Measurements from ENCODE around the gene CARNS1. TPM values are rescaled to one million over a fixed set of nuclear protein-coding genes. Genes with fewer than 3 reads are reported as not detected.

The CARNS1 gene
- total and polyA plus RNA-seq, 10 of the 15 experiments (the other 5 are each of a cell fraction or from before 2014, with no cell fraction given) = 0.02 to 0.14 (median 0.10) TPM; not detected in 3

DNA sequence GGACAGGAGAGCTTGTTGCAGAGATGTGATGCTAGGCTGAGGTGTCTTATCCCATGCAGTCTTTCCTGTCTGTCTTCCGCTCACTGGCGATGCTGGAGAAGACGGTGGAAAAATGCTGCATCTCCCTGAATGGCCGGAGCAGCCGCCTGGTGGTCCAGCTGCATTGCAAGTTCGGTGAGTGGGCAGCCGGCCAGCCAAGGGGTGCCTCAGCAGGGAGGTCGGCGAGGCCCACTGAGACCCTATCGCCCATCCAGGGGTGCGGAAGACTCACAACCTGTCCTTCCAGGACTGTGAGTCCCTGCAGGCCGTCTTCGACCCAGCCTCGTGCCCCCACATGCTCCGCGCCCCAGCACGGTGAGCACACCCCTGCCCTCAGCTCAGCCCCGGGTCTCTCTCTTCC is 22.0 kb upstream of the CARNS1 start (continued):
- TF ChIP-seq EGR1 (IDR thresholded peaks at IDR 0.05; ENCODE audit: borderline replicate concordance in 1 of 2, low read depth in 2 of 2, low read length in 2 of 2) (no peak), MXI1 (IDR thresholded peaks at IDR 0.05; ENCODE audit: low read depth, low read length) (no peak)
- TF ChIP-seq, protein P1, sequence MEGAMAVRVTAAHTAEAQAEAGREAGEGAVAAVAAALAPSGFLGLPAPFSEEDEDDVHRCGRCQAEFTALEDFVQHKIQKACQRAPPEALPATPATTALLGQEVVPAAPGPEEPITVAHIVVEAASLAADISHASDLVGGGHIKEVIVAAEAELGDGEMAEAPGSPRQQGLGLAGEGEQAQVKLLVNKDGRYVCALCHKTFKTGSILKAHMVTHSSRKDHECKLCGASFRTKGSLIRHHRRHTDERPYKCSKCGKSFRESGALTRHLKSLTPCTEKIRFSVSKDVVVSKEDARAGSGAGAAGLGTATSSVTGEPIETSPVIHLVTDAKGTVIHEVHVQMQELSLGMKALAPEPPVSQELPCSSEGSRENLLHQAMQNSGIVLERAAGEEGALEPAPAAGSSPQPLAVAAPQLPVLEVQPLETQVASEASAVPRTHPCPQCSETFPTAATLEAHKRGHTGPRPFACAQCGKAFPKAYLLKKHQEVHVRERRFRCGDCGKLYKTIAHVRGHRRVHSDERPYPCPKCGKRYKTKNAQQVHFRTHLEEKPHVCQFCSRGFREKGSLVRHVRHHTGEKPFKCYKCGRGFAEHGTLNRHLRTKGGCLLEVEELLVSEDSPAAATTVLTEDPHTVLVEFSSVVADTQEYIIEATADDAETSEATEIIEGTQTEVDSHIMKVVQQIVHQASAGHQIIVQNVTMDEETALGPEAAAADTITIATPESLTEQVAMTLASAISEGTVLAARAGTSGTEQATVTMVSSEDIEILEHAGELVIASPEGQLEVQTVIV (IDR thresholded peaks at IDR 0.05; ENCODE audit: borderline replicate concordance, partially characterized antibody) = no peak

GRCh38 chr11:67393990-67394389 is 21.5 kb upstream of the CARNS1 start:
- no peak overlapping the region for H3K4me3 ChIP-seq
- in situ Hi-C loops (cut with MboI) (no loop called here), intact Hi-C loops (cut with micrococcal nuclease; ENCODE audit: unreplicated experiment) (no loop called here)
- H3K27me3 ChIP-seq (replicated peaks in 1 of 2; ENCODE audit: control insufficient read depth in 2 of 2, insufficient read depth in 2 of 2, low read length in 1 of 2) = no peaks in the 10 kb centered on the region
- no TSS peak for BruUV-seq (replicated peaks)
- TF ChIP-seq, protein P2, sequence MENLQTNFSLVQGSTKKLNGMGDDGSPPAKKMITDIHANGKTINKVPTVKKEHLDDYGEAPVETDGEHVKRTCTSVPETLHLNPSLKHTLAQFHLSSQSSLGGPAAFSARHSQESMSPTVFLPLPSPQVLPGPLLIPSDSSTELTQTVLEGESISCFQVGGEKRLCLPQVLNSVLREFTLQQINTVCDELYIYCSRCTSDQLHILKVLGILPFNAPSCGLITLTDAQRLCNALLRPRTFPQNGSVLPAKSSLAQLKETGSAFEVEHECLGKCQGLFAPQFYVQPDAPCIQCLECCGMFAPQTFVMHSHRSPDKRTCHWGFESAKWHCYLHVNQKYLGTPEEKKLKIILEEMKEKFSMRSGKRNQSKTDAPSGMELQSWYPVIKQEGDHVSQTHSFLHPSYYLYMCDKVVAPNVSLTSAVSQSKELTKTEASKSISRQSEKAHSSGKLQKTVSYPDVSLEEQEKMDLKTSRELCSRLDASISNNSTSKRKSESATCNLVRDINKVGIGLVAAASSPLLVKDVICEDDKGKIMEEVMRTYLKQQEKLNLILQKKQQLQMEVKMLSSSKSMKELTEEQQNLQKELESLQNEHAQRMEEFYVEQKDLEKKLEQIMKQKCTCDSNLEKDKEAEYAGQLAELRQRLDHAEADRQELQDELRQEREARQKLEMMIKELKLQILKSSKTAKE (IDR thresholded peaks at IDR 0.05; ENCODE audit: low read depth, poor library complexity, severe bottlenecking) = no peak
- no peak for TF ChIP-seq RCOR1 (conservative IDR thresholded peaks at IDR 0.05; ENCODE audit: low read depth, low read length)
- no peak for TF ChIP-seq BCL11A (IDR thresholded peaks at IDR 0.05; ENCODE audit: low read depth, low read length)
- no peak for TF ChIP-seq NBN (IDR thresholded peaks at IDR 0.05)
- TF ChIP-seq BRCA1 (IDR thresholded peaks at IDR 0.05; ENCODE audit: low read depth, low read length) = no peak
- TF ChIP-seq SIN3A (IDR thresholded peaks at IDR 0.05; ENCODE audit: low read depth, low read length) = no peak
- no peak for TF ChIP-seq RAD51 (IDR thresholded peaks at IDR 0.05)
- H3K9me3 ChIP-seq (replicated peaks; ENCODE audit: control insufficient read depth, insufficient read depth, low read length) = no peaks in the 10 kb centered on the region
- H3K4me1 ChIP-seq (ENCODE audit: control insufficient read depth, insufficient read depth, low read length) = peaks cover 10% of the 10 kb centered on the region
- H4K20me1 ChIP-seq (ENCODE audit: control insufficient read depth, insufficient read depth) = no peaks in the 10 kb centered on the region; the same call in 1 of the 2 replicates
- H3K4me2 ChIP-seq (ENCODE audit: control insufficient read depth, insufficient read depth) = no peak overlapping the region
- 82% methylated on average over 5 of the region's 5 CpGs for WGBS (ENCODE audit: insufficient coverage, insufficient replicate concordance, low lambda C conversion rate, missing lambda C conversion rate)
- DNase-seq (ENCODE audit: low read depth, low spot score) = no peak
- no peak for ATAC-seq
- no peak overlapping the region for H2AFZ ChIP-seq (ENCODE audit: control insufficient read depth, low read depth, low read length)
- ChIA-PET POLR2A (interaction anchor here (1.1 kb wide), 1 partner anchor 91 kb away, joined by 4 read pairs; no protein-coding TSS in a partner anchor), RAD21 (ENCODE audit: unreplicated experiment) (no interaction called here), CTCF (interaction anchor here (0.8 to 1.8 kb wide), 3 partner anchors 12 to 112 kb away, joined by 3 read pairs; partner anchors contain the start of genes PITPNM1 and PTPRCAP), SMC1A (ENCODE audit: uncharacterized antibody, unreplicated experiment) (interaction anchor here (3.4 kb wide), 1 partner anchor 7 kb away, joined by 17 read pairs; the partner anchor contains the start of gene PPP1CA)
- H3K27ac ChIP-seq (ENCODE audit: control insufficient read depth, insufficient read depth) = no peak overlapping the region
- no peak for FAIRE-seq
- no peak overlapping the region for H3K9ac ChIP-seq (ENCODE audit: control insufficient read depth, insufficient read depth, low read length)
- peaks cover 18 to 19% of the 10 kb centered on the region in 2 experiments for H3K36me3 ChIP-seq (ENCODE audit: control insufficient read depth in 2 of 2, insufficient read depth in 2 of 2, low read length in 1 of 2)
- peaks cover 26% of the 10 kb centered on the region for H3K79me2 ChIP-seq (ENCODE audit: control insufficient read depth, insufficient read depth, low read length)
